SJCRH30 (cell line): ENCODE data around the gene C1orf74. TPM values are rescaled to one million over a fixed set of nuclear protein-coding genes. Genes with fewer than 3 reads are reported as not detected.

ENCODE experiments used
- DNase-seq, 2 experiments: peaks; one replicate each; pipeline ENCODE4 v3.0.0-alpha.2; 2015 to 2020
- H3K27ac ChIP-seq: fragments of 250-450 bp; sonication (Bioruptor Pico); 2 replicates; pipeline ENCODE4 v1.5.1; 2020; ENCODE audit warnings: mild to moderate bottlenecking, moderate library complexity
- H3K27me3 ChIP-seq: fragments of 250-450 bp; sonication (Bioruptor Pico); 2 replicates; pipeline ENCODE4 v1.5.1; 2020; ENCODE audit warnings: mild to moderate bottlenecking, moderate library complexity
- H3K36me3 ChIP-seq: fragments of 250-450 bp; sonication (Bioruptor Pico); 2 replicates; pipeline ENCODE4 v1.5.1; 2020; ENCODE audit warnings: mild to moderate bottlenecking, moderate library complexity
- H3K4me1 ChIP-seq: fragments of 250-450 bp; sonication (Bioruptor Pico); 2 replicates; pipeline ENCODE4 v1.5.1; 2020; ENCODE audit warnings: mild to moderate bottlenecking, moderate library complexity
- H3K4me3 ChIP-seq: fragments of 250-450 bp; sonication (Bioruptor Pico); 2 replicates; pipeline ENCODE4 v1.5.1; 2020; ENCODE audit warnings: mild to moderate bottlenecking, moderate library complexity
- H3K9me3 ChIP-seq: fragments of 250-450 bp; sonication (Bioruptor Pico); replicated peaks from 2 replicates; pipeline ENCODE4 v1.5.1; 2020; ENCODE audit warnings: mild to moderate bottlenecking, moderate library complexity
- total RNA-seq: library from RNA; depleted of rRNA; stranded (reverse); fragments of >200 nt; shearing (Covaris generic); gene quantifications from 2 replicates; pipeline ENCODE4 v1.2.3, GENCODE V29; 2014

C1orf74 gene
- total RNA-seq, 1 experiment from 2014 or later: 6.0 TPM

- H3K27ac ChIP-seq: no peak overlapping the region
- peaks cover 5% of the 10 kb centered on the region for H3K27me3 ChIP-seq
- no peaks in the 10 kb centered on the region for H3K36me3 ChIP-seq
- 0 out of 2 replicates have a peak, but pooled peaks cover 3% of the 10 kb centered on the region for H3K9me3 ChIP-seq
- no peak for DNase-seq
- no peaks in the 10 kb centered on the region for H3K4me1 ChIP-seq
- no peak overlapping the region for H3K4me3 ChIP-seq
These were observed 7.6 kb upstream of the C1orf74 start for GRCh38 chr1:209791920-209792319.

GRCh38 chr1:209790286-209791193 lies 6.2 kb upstream of the C1orf74 start:
- no peak overlapping the region for H3K4me3 ChIP-seq
- no peak for DNase-seq
- no peaks in the 10 kb centered on the region for H3K36me3 ChIP-seq
- no peaks in the 10 kb centered on the region for H3K4me1 ChIP-seq
- H3K27me3 ChIP-seq: peaks cover 3% of the 10 kb centered on the region
- H3K27ac ChIP-seq: no peak overlapping the region
- H3K9me3 ChIP-seq: 0 out of 2 replicates have a peak, but pooled peaks cover 3% of the 10 kb centered on the region

GRCh38 chr1:209789245-209789644 lies 4.9 kb upstream of the C1orf74 start:
- H3K27ac ChIP-seq: no peak overlapping the region

GRCh38 chr1:209787551-209787950 lies 3.2 kb upstream of the C1orf74 start:
- Histone ChIP-seq H3K36me3 (no peaks in the 10 kb centered on the region), H3K9me3 (peaks cover 3% of the 10 kb centered on the region; the same call in 1 of the 2 replicates), H3K27ac (no peak overlapping the region), H3K4me3 (no peak overlapping the region), H3K27me3 (no peaks in the 10 kb centered on the region; the same call in 1 of the 2 replicates), H3K4me1 (peaks cover 9% of the 10 kb centered on the region; the same call in 1 of the 2 replicates)
- DNase-seq: no peak

More at GRCh38 chr1:209789245-209789644, 4.9 kb upstream of the C1orf74 start:
- H3K4me3 ChIP-seq: no peak overlapping the region
- DNase-seq: no peak
- peaks cover 6% of the 10 kb centered on the region; the same call in 1 of the 2 replicates for H3K9me3 ChIP-seq
- H3K27me3 ChIP-seq: no peaks in the 10 kb centered on the region; the same call in 1 of the 2 replicates
- H3K4me1 ChIP-seq: peaks cover 3% of the 10 kb centered on the region; the same call in 1 of the 2 replicates
- H3K36me3 ChIP-seq: no peaks in the 10 kb centered on the region

GRCh38 chr1:209786146-209786545 lies 1.8 kb upstream of the C1orf74 start:
- DNase-seq: no peak
- no peak overlapping the region for H3K27ac ChIP-seq
- peaks cover 3% of the 10 kb centered on the region; the same call in 1 of the 2 replicates for H3K9me3 ChIP-seq
- peaks cover 9% of the 10 kb centered on the region; the same call in 1 of the 2 replicates for H3K4me1 ChIP-seq
- H3K4me3 ChIP-seq: no peak overlapping the region
- H3K27me3 ChIP-seq: no peaks in the 10 kb centered on the region; the same call in 1 of the 2 replicates
- no peaks in the 10 kb centered on the region for H3K36me3 ChIP-seq

- no peak for DNase-seq
These were observed 1.2 kb upstream of the C1orf74 start for GRCh38 chr1:209785592-209785991.

GRCh38 chr1:209783386-209783785 lies 973 bp downstream of the C1orf74 start:
- Histone ChIP-seq H3K27ac (no peak overlapping the region), H3K36me3 (no peaks in the 10 kb centered on the region), H3K9me3 (peaks cover 3% of the 10 kb centered on the region; the same call in 1 of the 2 replicates), H3K4me1 (peaks cover 9% of the 10 kb centered on the region; the same call in 1 of the 2 replicates), H3K4me3 (peak overlapping the region; percentile 68), H3K27me3 (no peaks in the 10 kb centered on the region)
- DNase-seq: peak; percentile 33 to 43

More at GRCh38 chr1:209785592-209785991, 1.2 kb upstream of the C1orf74 start:
- no peak overlapping the region for H3K27ac ChIP-seq
- no peak overlapping the region for H3K4me3 ChIP-seq
- no peaks in the 10 kb centered on the region for H3K27me3 ChIP-seq
- H3K4me1 ChIP-seq: peaks cover 9% of the 10 kb centered on the region; the same call in 1 of the 2 replicates
- peaks cover 3% of the 10 kb centered on the region; the same call in 1 of the 2 replicates for H3K9me3 ChIP-seq
- no peaks in the 10 kb centered on the region for H3K36me3 ChIP-seq

GRCh38 chr1:209780268-209780667 lies 4.1 kb downstream of the C1orf74 start:
- H3K9me3 ChIP-seq: peaks cover 1% of the 10 kb centered on the region; the same call in 1 of the 2 replicates
- peaks cover 9% of the 10 kb centered on the region; the same call in 1 of the 2 replicates for H3K4me1 ChIP-seq
- H3K4me3 ChIP-seq: no peak overlapping the region
- no peak for DNase-seq
- H3K27ac ChIP-seq: no peak overlapping the region
- H3K36me3 ChIP-seq: no peaks in the 10 kb centered on the region
- H3K27me3 ChIP-seq: no peaks in the 10 kb centered on the region

- Histone ChIP-seq H3K4me1 (no peaks in the 10 kb centered on the region; the same call in 1 of the 2 replicates), H3K9me3 (no peaks in the 10 kb centered on the region), H3K4me3 (no peak overlapping the region), H3K36me3 (no peaks in the 10 kb centered on the region), H3K27ac (no peak overlapping the region), H3K27me3 (no peaks in the 10 kb centered on the region)
- DNase-seq: no peak
These were observed 6.3 kb downstream of the C1orf74 start for GRCh38 chr1:209778102-209778501.

- peak in 1 of 2 experiments; percentile 35 for DNase-seq
- H3K4me1 ChIP-seq: no peaks in the 10 kb centered on the region; the same call in 1 of the 2 replicates
- no peak overlapping the region for H3K4me3 ChIP-seq
- H3K27me3 ChIP-seq: no peaks in the 10 kb centered on the region
- H3K9me3 ChIP-seq: no peaks in the 10 kb centered on the region
- no peaks in the 10 kb centered on the region for H3K36me3 ChIP-seq
- H3K27ac ChIP-seq: no peak overlapping the region
These were observed 6.8 kb downstream of the C1orf74 start for GRCh38 chr1:209777587-209777986.

- H3K27ac ChIP-seq: no peak overlapping the region
- H3K9me3 ChIP-seq: no peaks in the 10 kb centered on the region
- no peak overlapping the region for H3K4me3 ChIP-seq
- no peaks in the 10 kb centered on the region for H3K36me3 ChIP-seq
- H3K4me1 ChIP-seq: no peaks in the 10 kb centered on the region; the same call in 1 of the 2 replicates
- no peaks in the 10 kb centered on the region for H3K27me3 ChIP-seq
- DNase-seq: no peak
These were observed 8.7 kb downstream of the C1orf74 start for GRCh38 chr1:209775678-209776077.

GRCh38 chr1:209774592-209774991 lies 9.8 kb downstream of the C1orf74 start:
- Histone ChIP-seq H3K27ac (no peak overlapping the region), H3K4me3 (no peak overlapping the region), H3K4me1 (peaks cover under 1% of the 10 kb centered on the region; the same call in 1 of the 2 replicates), H3K9me3 (no peaks in the 10 kb centered on the region), H3K27me3 (no peaks in the 10 kb centered on the region), H3K36me3 (no peaks in the 10 kb centered on the region)
- no peak for DNase-seq

- no peaks in the 10 kb centered on the region for H3K27me3 ChIP-seq
- no peaks in the 10 kb centered on the region for H3K36me3 ChIP-seq
- peaks cover 5% of the 10 kb centered on the region for H3K4me1 ChIP-seq
- no peaks in the 10 kb centered on the region for H3K9me3 ChIP-seq
- H3K27ac ChIP-seq: no peak overlapping the region
- no peak overlapping the region for H3K4me3 ChIP-seq
- DNase-seq: no peak
These were observed 12.2 kb downstream of the C1orf74 start for GRCh38 chr1:209772126-209772525.

- Histone ChIP-seq H3K36me3 (no peaks in the 10 kb centered on the region), H3K27ac (no peak overlapping the region), H3K4me1 (peaks cover 5% of the 10 kb centered on the region), H3K4me3 (no peak overlapping the region), H3K9me3 (no peaks in the 10 kb centered on the region), H3K27me3 (no peaks in the 10 kb centered on the region)
- no peak for DNase-seq
These were observed 13.5 kb downstream of the C1orf74 start for GRCh38 chr1:209770636-209771415.
